HG02973 (cell line): Measurements from ENCODE around the gene ZSWIM5.
A peak's percentile ranks its signal among the peaks of the same experiment; 100 is the strongest.
"Not testable (repeated sequence)": the region's sequence is repeated elsewhere in the genome, so short reads cannot be mapped to it uniquely, and the experiment has no call there.

Source experiments
- ATAC-seq: cut with Tn5 transposase; IDR thresholded peaks from one replicate; pipeline ENCODE4 v1.9.1; 2021; ENCODE audit warnings: moderate library complexity; ENCODE audit not compliant: unreplicated experiment

Gene ZSWIM5

GRCh38 chr1:45008076-45008475, 198.3 kb downstream of the ZSWIM5 start:
- ATAC-seq, result no peak

- no peak for ATAC-seq
Measured at GRCh38 chr1:45007311-45007710, 199.1 kb downstream of the ZSWIM5 start.

- ATAC-seq, result no peak
Measured at GRCh38 chr1:45005761-45006160, 200.6 kb downstream of the ZSWIM5 start.

- no peak for ATAC-seq
Measured at GRCh38 chr1:45004281-45004920, 202.0 kb downstream of the ZSWIM5 start.

- ATAC-seq, result no peak
Measured at GRCh38 chr1:45003741-45004140, 202.7 kb downstream of the ZSWIM5 start.

GRCh38 chr1:45002650-45003645, 203.5 kb downstream of the ZSWIM5 start:
- no peak for ATAC-seq

GRCh38 chr1:45001576-45001975, 204.8 kb downstream of the ZSWIM5 start:
- ATAC-seq, result not testable (repeated sequence)

GRCh38 chr1:45001011-45001481, 205.4 kb downstream of the ZSWIM5 start:
- ATAC-seq, result no peak

- ATAC-seq, result no peak
Measured at GRCh38 chr1:44999232-44999631, 207.2 kb downstream of the ZSWIM5 start.

GRCh38 chr1:44995467-44996238, 210.8 kb downstream of the ZSWIM5 start:
- ATAC-seq, result no peak

GRCh38 chr1:44994309-44994898, 212.0 kb downstream of the ZSWIM5 start:
- ATAC-seq, result no peak

- no peak for ATAC-seq
Measured at GRCh38 chr1:44988531-44989156, 217.8 kb downstream of the ZSWIM5 start.

GRCh38 chr1:44985747-44986359, 220.6 kb downstream of the ZSWIM5 start:
- peak; percentile 4 for ATAC-seq

- ATAC-seq, result not testable (repeated sequence)
Measured at GRCh38 chr1:44977372-44977771, 229.0 kb downstream of the ZSWIM5 start.

- no peak for ATAC-seq
Measured at GRCh38 chr1:44976252-44976651, 230.2 kb downstream of the ZSWIM5 start.

GRCh38 chr1:44973645-44974044, 232.8 kb downstream of the ZSWIM5 start:
- ATAC-seq, result no peak

- no peak for ATAC-seq
Measured at GRCh38 chr1:44970317-44970716, 236.1 kb downstream of the ZSWIM5 start.
